ENCODE data around the gene AK5. TPM values are rescaled to one million over a fixed set of nuclear protein-coding genes. Genes with fewer than 3 reads are reported as not detected.

The AK5 gene
- total RNA-seq, 2 donors from 2014 or later: 3.1 to 20.8 TPM

- H3K4me1 ChIP-seq (replicated peaks): no peaks in the 10 kb centered on the region
- no peak overlapping the region for H3K27ac ChIP-seq
- H3K36me3 ChIP-seq: no peaks in the 10 kb centered on the region
- intact Hi-C loops (cut with DNase I): no loop called here
- no peak overlapping the region for H3K4me3 ChIP-seq
- 75% methylated on average over 1 of the region's 1 CpG for WGBS
- H3K27me3 ChIP-seq (replicated peaks; ENCODE audit: insufficient read depth): no peaks in the 10 kb centered on the region
- DNase-seq (ENCODE audit: low spot score): no peak
- TF ChIP-seq POLR2A (IDR thresholded peaks at IDR 0.05) (no peak), POLR2AphosphoS5 (IDR thresholded peaks at IDR 0.05) (no peak), CTCF (IDR thresholded peaks at IDR 0.05) (no peak)
- H3K9me3 ChIP-seq: no peaks in the 10 kb centered on the region
Observed at GRCh38 chr1:77354536-77354935, 72.7 kb downstream of the AK5 start.

DNA sequence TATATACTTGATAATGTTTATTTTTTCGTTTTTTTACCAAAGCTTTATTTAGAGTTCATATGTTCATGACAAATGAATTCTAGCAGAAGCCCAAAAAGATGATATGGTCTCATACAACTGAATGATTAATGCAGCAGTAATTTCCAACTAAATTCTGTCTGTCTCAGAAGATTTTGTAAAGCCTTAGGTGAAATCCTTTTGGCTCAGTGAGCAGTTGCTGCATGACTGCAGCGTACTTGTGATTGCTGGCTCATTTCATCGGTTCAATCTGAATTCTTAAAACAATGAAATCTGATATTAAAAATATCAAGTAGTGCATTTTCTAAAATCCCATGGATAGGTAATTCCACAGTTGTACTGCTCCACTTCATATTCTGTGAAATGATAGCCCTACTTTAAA is 73.2 kb downstream of the AK5 start:
- no peak overlapping the region for H3K27ac ChIP-seq
- H3K27me3 ChIP-seq (replicated peaks; ENCODE audit: insufficient read depth): no peaks in the 10 kb centered on the region
- intact Hi-C loops (cut with DNase I): no loop called here
- TF ChIP-seq CTCF (IDR thresholded peaks at IDR 0.05) (no peak), POLR2A (IDR thresholded peaks at IDR 0.05) (no peak), POLR2AphosphoS5 (IDR thresholded peaks at IDR 0.05) (no peak)
- no peaks in the 10 kb centered on the region for H3K36me3 ChIP-seq
- no peak for DNase-seq (ENCODE audit: low spot score)
- H3K9me3 ChIP-seq: no peaks in the 10 kb centered on the region
- no peaks in the 10 kb centered on the region for H3K4me1 ChIP-seq (replicated peaks)
- WGBS: 84% methylated on average over 3 of the region's 3 CpGs
- no peak overlapping the region for H3K4me3 ChIP-seq

- Histone ChIP-seq H3K27me3 (replicated peaks; ENCODE audit: insufficient read depth) (no peaks in the 10 kb centered on the region), H3K9me3 (no peaks in the 10 kb centered on the region), H3K4me3 (no peak overlapping the region), H3K27ac (no peak overlapping the region), H3K36me3 (no peaks in the 10 kb centered on the region), H3K4me1 (replicated peaks) (no peaks in the 10 kb centered on the region)
- WGBS: 71% methylated on average over 3 of the region's 3 CpGs
- TF ChIP-seq POLR2AphosphoS5 (IDR thresholded peaks at IDR 0.05): no peak
- no peak for TF ChIP-seq CTCF (IDR thresholded peaks at IDR 0.05)
- TF ChIP-seq POLR2A (IDR thresholded peaks at IDR 0.05): no peak
- no peak for DNase-seq (ENCODE audit: low spot score)
- intact Hi-C loops (cut with DNase I): no loop called here
Observed at GRCh38 chr1:77356136-77356535, 74.3 kb downstream of the AK5 start.

DNA sequence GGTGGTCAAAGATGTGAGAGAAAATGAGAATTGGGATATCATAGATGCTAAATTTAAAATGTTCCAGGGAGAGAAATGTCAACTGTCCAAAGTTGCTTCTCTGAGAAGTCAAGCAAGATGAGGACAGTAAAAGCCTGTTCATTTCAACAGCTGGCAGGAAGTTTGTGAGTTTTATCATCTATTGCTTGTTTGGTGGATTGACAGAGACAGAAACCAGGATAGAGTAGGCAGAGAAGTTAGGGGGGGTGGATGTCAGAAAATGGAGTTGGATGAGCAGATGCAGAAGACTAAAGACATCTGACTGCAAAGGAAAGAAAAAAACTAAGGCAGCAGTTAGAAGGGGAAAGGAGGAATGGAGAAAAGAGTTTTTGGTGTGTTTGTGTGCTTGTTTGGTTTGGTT is 78.4 kb downstream of the AK5 start:
- H3K4me1 ChIP-seq (replicated peaks): no peaks in the 10 kb centered on the region
- TF ChIP-seq CTCF (IDR thresholded peaks at IDR 0.05) (no peak), POLR2A (IDR thresholded peaks at IDR 0.05) (no peak), POLR2AphosphoS5 (IDR thresholded peaks at IDR 0.05) (no peak)
- no peaks in the 10 kb centered on the region for H3K9me3 ChIP-seq
- no peak for DNase-seq (ENCODE audit: low spot score)
- no peak overlapping the region for H3K4me3 ChIP-seq
- intact Hi-C loops (cut with DNase I): no loop called here
- H3K27ac ChIP-seq: no peak overlapping the region
- no peaks in the 10 kb centered on the region for H3K27me3 ChIP-seq (replicated peaks; ENCODE audit: insufficient read depth)
- no peaks in the 10 kb centered on the region for H3K36me3 ChIP-seq

GRCh38 chr1:77361621-77362020 is 79.8 kb downstream of the AK5 start:
- Histone ChIP-seq H3K4me3 (no peak overlapping the region), H3K9me3 (no peaks in the 10 kb centered on the region), H3K27me3 (replicated peaks; ENCODE audit: insufficient read depth) (no peaks in the 10 kb centered on the region), H3K4me1 (replicated peaks) (no peaks in the 10 kb centered on the region), H3K36me3 (no peaks in the 10 kb centered on the region), H3K27ac (no peak overlapping the region)
- intact Hi-C loops (cut with DNase I): no loop called here
- no peak for TF ChIP-seq CTCF (IDR thresholded peaks at IDR 0.05)
- no peak for TF ChIP-seq POLR2AphosphoS5 (IDR thresholded peaks at IDR 0.05)
- TF ChIP-seq POLR2A (IDR thresholded peaks at IDR 0.05): no peak
- DNase-seq (ENCODE audit: low spot score): no peak
- 94% methylated on average over 7 of the region's 7 CpGs for WGBS

Data from prostate gland (tissue), 2 donors.